Neural cell (in vitro differentiated cells): ENCODE results near the gene NCOR1.
"Not testable (repeated sequence)": the region's sequence is repeated elsewhere in the genome, so short reads cannot be mapped to it uniquely, and the experiment has no call there.

Source experiments
- EP300 ChIP-seq: fragments of 450-650 bp; conservative IDR thresholded peaks from 2 replicates; pipeline ENCODE4 v1.6.1; 2014; ENCODE audit warnings: antibody characterized with exemption, mild to moderate bottlenecking, moderate library complexity; ENCODE audit not compliant: poor library complexity, severe bottlenecking
- EZH2 ChIP-seq: fragments of 200-600, 300-800 bp; shearing (Covaris generic), sonication (generic); IDR thresholded peaks from 2 replicates; pipeline ENCODE4 v1.6.1; 2014; ENCODE audit warnings: antibody characterized with exemption, low read length, borderline replicate concordance, mild to moderate bottlenecking; ENCODE audit not compliant: insufficient read depth, poor library complexity, severe bottlenecking
- POLR2AphosphoS5 ChIP-seq: IDR thresholded peaks from 2 replicates; pipeline ENCODE4 v1.6.1; 2012
- RAD21 ChIP-seq: fragments of 450-650 bp; conservative IDR thresholded peaks from 2 replicates; pipeline ENCODE4 v1.6.1; 2014; ENCODE audit warnings: antibody characterized with exemption, mild to moderate bottlenecking, moderate library complexity
- TAF1 ChIP-seq: IDR thresholded peaks from 2 replicates; pipeline ENCODE4 v1.6.1; 2012; ENCODE audit warnings: low read depth
- TF ChIP-seq, protein P1 (sequence below): fragments of 450-650 bp; IDR thresholded peaks from 2 replicates; pipeline ENCODE4 v1.5.1; 2014; ENCODE audit warnings: antibody characterized with exemption, mild to moderate bottlenecking, moderate library complexity; ENCODE audit not compliant: poor library complexity, severe bottlenecking

- TF ChIP-seq, protein P1, sequence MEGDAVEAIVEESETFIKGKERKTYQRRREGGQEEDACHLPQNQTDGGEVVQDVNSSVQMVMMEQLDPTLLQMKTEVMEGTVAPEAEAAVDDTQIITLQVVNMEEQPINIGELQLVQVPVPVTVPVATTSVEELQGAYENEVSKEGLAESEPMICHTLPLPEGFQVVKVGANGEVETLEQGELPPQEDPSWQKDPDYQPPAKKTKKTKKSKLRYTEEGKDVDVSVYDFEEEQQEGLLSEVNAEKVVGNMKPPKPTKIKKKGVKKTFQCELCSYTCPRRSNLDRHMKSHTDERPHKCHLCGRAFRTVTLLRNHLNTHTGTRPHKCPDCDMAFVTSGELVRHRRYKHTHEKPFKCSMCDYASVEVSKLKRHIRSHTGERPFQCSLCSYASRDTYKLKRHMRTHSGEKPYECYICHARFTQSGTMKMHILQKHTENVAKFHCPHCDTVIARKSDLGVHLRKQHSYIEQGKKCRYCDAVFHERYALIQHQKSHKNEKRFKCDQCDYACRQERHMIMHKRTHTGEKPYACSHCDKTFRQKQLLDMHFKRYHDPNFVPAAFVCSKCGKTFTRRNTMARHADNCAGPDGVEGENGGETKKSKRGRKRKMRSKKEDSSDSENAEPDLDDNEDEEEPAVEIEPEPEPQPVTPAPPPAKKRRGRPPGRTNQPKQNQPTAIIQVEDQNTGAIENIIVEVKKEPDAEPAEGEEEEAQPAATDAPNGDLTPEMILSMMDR, result not testable (repeated sequence)
- not testable (repeated sequence) for TF ChIP-seq EZH2, POLR2AphosphoS5, RAD21, TAF1, EP300
Measured at GRCh38 chr17:16202554-16203500, 12.5 kb downstream of the NCOR1 start.
